AG04449 (cell line): ENCODE data around the gene GRID2.
"Not testable (repeated sequence)": the region's sequence is repeated elsewhere in the genome, so short reads cannot be mapped to it uniquely, and the experiment has no call there.

ENCODE experiments used
- CTCF ChIA-PET: fragments of 350-600 bp; formaldehyde crosslinking; extraction: SDS; loops from one replicate; lab custom pipeline; 2021; ENCODE audit warnings: antibody characterized with exemption; lab: Yijun Ruan, JAX
- POLR2A ChIA-PET: fragments of 400-600, 350-600 bp; formaldehyde crosslinking; extraction: SDS; loops from one replicate; lab custom pipeline; 2020; ENCODE audit warnings: antibody characterized with exemption, inconsistent platforms; lab: Yijun Ruan, JAX
- DNase-seq: peaks from one replicate; pipeline ENCODE4 v3.0.0-alpha.2; 2010; ENCODE audit warnings: low read depth, low spot score
- H3K4me3 ChIP-seq: 2 replicates; pipeline ENCODE4 v1.5.1; 2011; ENCODE audit warnings: low read depth, mild to moderate bottlenecking, control low read depth, low read length
- CTCF ChIP-seq: IDR thresholded peaks from one replicate; pipeline ENCODE4 v1.5.1; 2011; ENCODE audit warnings: mild to moderate bottlenecking, moderate library complexity, low read length, control low read depth, inconsistent platforms; ENCODE audit not compliant: insufficient read depth; ENCODE audit errors: missing control alignments

Gene GRID2

DNA sequence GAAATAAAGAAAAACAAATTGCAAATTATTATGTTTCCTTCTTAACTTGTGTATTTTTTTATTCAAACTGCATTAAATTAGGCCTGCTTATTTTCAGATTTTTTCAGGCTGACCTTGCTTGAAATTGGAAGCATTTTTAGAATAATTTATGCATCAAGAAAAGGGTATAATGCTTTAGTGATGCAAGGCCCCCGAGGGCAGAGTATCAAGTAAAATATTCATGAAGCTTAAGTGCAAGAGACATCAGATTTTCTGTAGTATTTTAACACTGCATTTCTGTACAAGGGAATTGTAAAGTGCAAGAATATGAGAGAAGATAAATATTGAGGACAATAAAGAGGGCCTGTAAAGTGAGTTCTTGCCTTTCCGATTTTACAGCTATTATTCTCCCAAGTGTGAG lies 1039.0 kb downstream of the GRID2 start:
- TF ChIP-seq CTCF = no peak
- no peak for DNase-seq
- ChIA-PET CTCF (no interaction called here), POLR2A (no interaction called here)
- no peak overlapping the region for H3K4me3 ChIP-seq

GRCh38 chr4:93346840-93347239 lies 1043.1 kb downstream of the GRID2 start:
- CTCF ChIA-PET = no interaction called here
- DNase-seq = no peak
- H3K4me3 ChIP-seq = no peak overlapping the region
- no peak for TF ChIP-seq CTCF
- POLR2A ChIA-PET = no interaction called here

DNA sequence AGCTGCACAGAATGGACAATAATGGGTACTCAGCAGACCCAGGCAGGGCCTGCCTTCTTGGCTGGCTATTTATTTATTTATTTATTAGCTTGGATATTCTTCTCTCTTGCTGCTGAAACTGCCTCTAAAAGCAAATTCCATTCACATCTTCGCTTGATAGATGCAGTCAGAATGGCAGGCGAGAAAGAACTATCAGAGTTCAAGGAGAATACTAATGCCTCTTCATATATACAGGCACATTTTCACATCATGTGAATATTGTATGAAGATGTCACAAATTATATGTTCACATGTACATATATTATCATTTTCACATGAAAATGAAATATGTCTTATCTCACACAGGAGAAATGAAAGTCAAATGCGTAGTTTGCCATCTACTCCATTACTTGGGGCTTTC lies 1045.1 kb downstream of the GRID2 start:
- CTCF ChIA-PET = no interaction called here
- no peak overlapping the region for H3K4me3 ChIP-seq
- POLR2A ChIA-PET = no interaction called here
- TF ChIP-seq CTCF = no peak
- DNase-seq = no peak

GRCh38 chr4:93351846-93352245 lies 1048.1 kb downstream of the GRID2 start:
- H3K4me3 ChIP-seq = no peak overlapping the region
- ChIA-PET POLR2A (no interaction called here), CTCF (no interaction called here)
- no peak for DNase-seq
- TF ChIP-seq CTCF = no peak

DNA sequence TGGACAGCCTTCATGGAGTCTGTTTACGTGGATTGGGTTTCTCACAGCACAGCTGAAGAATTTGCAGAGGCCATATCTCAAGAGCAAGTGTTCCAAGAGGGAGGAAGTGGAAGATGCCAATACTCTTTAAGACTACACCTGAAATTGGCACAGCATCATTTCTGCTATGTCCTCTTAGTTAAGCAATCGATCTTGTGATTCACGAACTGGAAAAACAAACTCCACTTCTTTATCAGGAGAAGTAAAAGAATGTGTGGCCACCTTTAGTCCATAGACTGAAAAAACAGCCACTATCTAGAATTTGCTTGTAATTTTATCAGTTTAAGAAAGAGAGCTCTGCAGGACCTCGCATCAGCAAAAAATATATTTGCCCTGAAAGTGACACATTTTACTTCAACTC lies 1051.6 kb downstream of the GRID2 start:
- no peak overlapping the region for H3K4me3 ChIP-seq
- no peak for DNase-seq
- ChIA-PET CTCF (no interaction called here), POLR2A (no interaction called here)
- TF ChIP-seq CTCF = no peak

GRCh38 chr4:93359586-93359985 lies 1055.8 kb downstream of the GRID2 start:
- ChIA-PET CTCF (no interaction called here), POLR2A (no interaction called here)
- H3K4me3 ChIP-seq = no peak overlapping the region
- TF ChIP-seq CTCF = no peak
- DNase-seq = no peak

DNA sequence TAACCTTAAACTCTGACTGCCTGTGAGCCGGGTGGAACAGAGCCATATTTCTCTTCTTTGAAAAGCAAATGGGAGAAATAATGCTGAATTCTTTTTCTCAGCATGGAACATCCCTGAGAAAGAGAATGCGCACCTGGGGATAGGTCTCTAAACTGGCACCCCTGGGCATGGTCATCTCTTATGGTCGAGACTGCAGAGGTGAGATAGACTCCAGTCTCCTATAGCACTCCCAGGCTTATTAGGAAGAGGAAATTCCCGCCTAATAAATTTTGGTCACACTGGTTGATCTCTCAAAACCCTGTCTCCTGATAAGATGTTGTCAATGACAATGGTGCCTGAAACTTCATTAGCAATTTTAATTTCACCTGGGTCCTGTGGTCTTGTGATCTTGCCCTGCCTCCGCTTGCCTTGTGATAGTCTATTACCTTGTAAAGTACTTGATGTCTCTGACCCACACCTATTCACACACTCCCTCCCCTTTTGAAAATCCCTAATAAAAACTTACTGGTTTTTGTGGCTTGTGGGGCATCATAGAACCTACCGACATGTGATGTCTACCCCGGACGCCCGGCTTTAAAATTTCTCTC lies 1062.5 kb downstream of the GRID2 start:
- CTCF ChIA-PET, POLR2A ChIA-PET, DNase-seq, H3K4me3 ChIP-seq: not testable (repeated sequence)
